Activated CD4-positive, alpha-beta memory T cell treated with anti-CD3 and anti-CD28 coated beads for 36 hours (primary cell): ENCODE data around the gene KLRC4. TPM values are rescaled to one million over a fixed set of nuclear protein-coding genes. Genes with fewer than 3 reads are reported as not detected.

Experiments used
- CTCF ChIA-PET: fragments of 350-600 bp; sonication (Branson Sonifier 250); formaldehyde crosslinking; loops from one replicate; lab custom pipeline; 2021; ENCODE audit warnings: antibody characterized with exemption, inconsistent platforms; lab: Charles Lee
- POLR2A ChIA-PET: fragments of 350-600 bp; sonication (Branson Sonifier 250); formaldehyde crosslinking; loops from one replicate; lab custom pipeline; 2021; ENCODE audit warnings: antibody characterized with exemption; lab: Charles Lee
- DNase-seq: peaks from one replicate; pipeline ENCODE4 v3.0.0-alpha.2; 2020
- H3K27ac Mint-ChIP-seq: one replicate; pipeline ENCODE4 v1.8.0; 2021; ENCODE audit warnings: mixed read lengths
- H3K27me3 Mint-ChIP-seq: one replicate; pipeline ENCODE4 v1.8.0; 2021; ENCODE audit warnings: mixed read lengths
- H3K36me3 Mint-ChIP-seq: one replicate; pipeline ENCODE4 v1.8.0; 2021; ENCODE audit warnings: mixed read lengths
- H3K4me1 Mint-ChIP-seq: one replicate; pipeline ENCODE4 v1.8.0; 2021; ENCODE audit warnings: low read depth, mixed read lengths
- H3K4me3 Mint-ChIP-seq: one replicate; pipeline ENCODE4 v1.8.0; 2021; ENCODE audit warnings: mild to moderate bottlenecking, mixed read lengths
- H3K9me3 Mint-ChIP-seq: one replicate; pipeline ENCODE4 v1.8.0; 2021; ENCODE audit warnings: mixed read lengths
- intact Hi-C: fragments of 100-400 bp; cut with micrococcal nuclease; formaldehyde crosslinking; loops from one replicate; pipeline ENCODE4 v1.15.1; 2023
- total RNA-seq, 2 experiments: library from RNA; stranded (reverse); gene quantifications; one replicate each; pipeline ENCODE4 v1.2.3, GENCODE V29; 2021

KLRC4 gene
- total RNA-seq, 2 experiments from 2014 or later: not detected

- no peaks in the 10 kb centered on the region for H3K27me3 Mint-ChIP-seq
- DNase-seq: no peak
- H3K27ac Mint-ChIP-seq: no peak overlapping the region
- ChIA-PET POLR2A (no interaction called here), CTCF (no interaction called here)
- intact Hi-C loops: loop anchor here (5.0 kb wide), 1 partner anchor 179 kb away; no protein-coding TSS in a partner anchor
- H3K4me1 Mint-ChIP-seq: no peaks in the 10 kb centered on the region
- peaks cover 4% of the 10 kb centered on the region for H3K36me3 Mint-ChIP-seq
- peaks cover 4% of the 10 kb centered on the region for H3K9me3 Mint-ChIP-seq
- no peak overlapping the region for H3K4me3 Mint-ChIP-seq
Measured at GRCh38 chr12:10363658-10363913, 46.0 kb downstream of the KLRC4 start.

- intact Hi-C loops: loop anchor here (5.0 kb wide), 1 partner anchor 179 kb away; no protein-coding TSS in a partner anchor
Measured at GRCh38 chr12:10362828-10363657, 46.5 kb downstream of the KLRC4 start.

GRCh38 chr12:10362325-10362724 lies 47.2 kb downstream of the KLRC4 start:
- Mint-ChIP-seq H3K27ac (no peak overlapping the region), H3K27me3 (no peaks in the 10 kb centered on the region), H3K9me3 (no peaks in the 10 kb centered on the region), H3K4me1 (no peaks in the 10 kb centered on the region), H3K36me3 (no peaks in the 10 kb centered on the region), H3K4me3 (no peak overlapping the region)
- intact Hi-C loops: loop anchor here (5.0 kb wide), 1 partner anchor 180 kb away; no protein-coding TSS in a partner anchor
- ChIA-PET POLR2A (no interaction called here), CTCF (no interaction called here)
- DNase-seq: no peak

More at GRCh38 chr12:10362828-10363657, 46.5 kb downstream of the KLRC4 start:
- ChIA-PET POLR2A (no interaction called here), CTCF (no interaction called here)
- DNase-seq: no peak
- no peak overlapping the region for H3K27ac Mint-ChIP-seq
- H3K36me3 Mint-ChIP-seq: peaks cover 2% of the 10 kb centered on the region
- no peaks in the 10 kb centered on the region for H3K27me3 Mint-ChIP-seq
- H3K9me3 Mint-ChIP-seq: peaks cover 2% of the 10 kb centered on the region
- no peak overlapping the region for H3K4me3 Mint-ChIP-seq
- H3K4me1 Mint-ChIP-seq: no peaks in the 10 kb centered on the region

- intact Hi-C loops: loop anchor here (5.0 kb wide), 1 partner anchor 181 kb away; no protein-coding TSS in a partner anchor
- Mint-ChIP-seq H3K9me3 (no peaks in the 10 kb centered on the region), H3K27ac (no peak overlapping the region), H3K27me3 (no peaks in the 10 kb centered on the region), H3K36me3 (no peaks in the 10 kb centered on the region), H3K4me3 (no peak overlapping the region), H3K4me1 (no peaks in the 10 kb centered on the region)
- ChIA-PET POLR2A (no interaction called here), CTCF (no interaction called here)
- no peak for DNase-seq
Measured at GRCh38 chr12:10361622-10362021, 47.9 kb downstream of the KLRC4 start.

- Mint-ChIP-seq H3K4me1 (no peaks in the 10 kb centered on the region), H3K27ac (no peak overlapping the region), H3K9me3 (no peaks in the 10 kb centered on the region), H3K4me3 (no peak overlapping the region), H3K27me3 (peaks cover 1% of the 10 kb centered on the region), H3K36me3 (no peaks in the 10 kb centered on the region)
- intact Hi-C loops: loop anchor here (5.0 kb wide), 1 partner anchor 181 kb away; no protein-coding TSS in a partner anchor
- DNase-seq: no peak
- CTCF ChIA-PET: no interaction called here
- POLR2A ChIA-PET: no interaction called here
Measured at GRCh38 chr12:10361084-10361483, 48.5 kb downstream of the KLRC4 start.

GRCh38 chr12:10358969-10359368 lies 50.6 kb downstream of the KLRC4 start:
- intact Hi-C loops: no loop called here
- POLR2A ChIA-PET: no interaction called here

GRCh38 chr12:10358131-10358530 lies 51.4 kb downstream of the KLRC4 start:
- Mint-ChIP-seq H3K27me3 (peaks cover 10% of the 10 kb centered on the region), H3K36me3 (no peaks in the 10 kb centered on the region), H3K4me1 (no peaks in the 10 kb centered on the region), H3K9me3 (no peaks in the 10 kb centered on the region), H3K27ac (no peak overlapping the region), H3K4me3 (no peak overlapping the region)
- ChIA-PET POLR2A (no interaction called here), CTCF (no interaction called here)
- intact Hi-C loops: no loop called here
- DNase-seq: no peak

More at GRCh38 chr12:10358969-10359368, 50.6 kb downstream of the KLRC4 start:
- Mint-ChIP-seq H3K4me1 (no peaks in the 10 kb centered on the region), H3K36me3 (no peaks in the 10 kb centered on the region), H3K4me3 (no peak overlapping the region), H3K27ac (no peak overlapping the region), H3K27me3 (peaks cover 8% of the 10 kb centered on the region), H3K9me3 (no peaks in the 10 kb centered on the region)
- CTCF ChIA-PET: no interaction called here
- DNase-seq: no peak

Other genes starting within 250 kb of the KLRC4 start
- not detected for gene OLR1, start 237.6 kb downstream of the KLRC4 start, total RNA-seq
- gene TMEM52B, start 230.7 kb downstream of the KLRC4 start, total RNA-seq: not detected
- gene GABARAPL1, start 196.9 kb downstream of the KLRC4 start, total RNA-seq: 1 to 10 TPM; 7.2 to 8.9 TPM
- gene KLRD1, start 101.9 kb downstream of the KLRC4 start, total RNA-seq: under 1 TPM; 0.22 to 0.26 TPM
- gene KLRK1, start 19.7 kb downstream of the KLRC4 start, total RNA-seq: under 1 TPM; 0.29 to 0.33 TPM
- gene KLRC3, start 10.8 kb upstream of the KLRC4 start, total RNA-seq: not detected
- not detected for gene KLRC2, start 26.3 kb upstream of the KLRC4 start, total RNA-seq
- not detected for gene KLRC1, start 43.6 kb upstream of the KLRC4 start, total RNA-seq
- gene EIF2S3B, start 96.1 kb upstream of the KLRC4 start, total RNA-seq: 1 to 10 TPM; 2.1 to 2.3 TPM
- gene MAGOHB, start 203.9 kb upstream of the KLRC4 start, total RNA-seq: 10 to 100 TPM; 66.2 to 69.1 TPM